Stomach (tissue), 4 donors: Measurements from ENCODE around the gene HBE1.

ENCODE experiments used
- EP300 ChIP-seq: sonication (generic); formaldehyde crosslinking; IDR thresholded peaks from one replicate; pipeline ENCODE4 v1.6.1; 2017; ENCODE audit warnings: antibody characterized with exemption
- POLR2A ChIP-seq, 4 donors: fragments of 450-650 bp; IDR thresholded peaks; one replicate each; pipeline ENCODE4 v1.6.1; 2016; ENCODE audit warnings: antibody characterized with exemption in 4 of 4, control low read depth in 2 of 4, mild to moderate bottlenecking in 1 of 4, moderate library complexity in 1 of 4
- POLR2AphosphoS5 ChIP-seq, 3 donors: sonication (generic); formaldehyde crosslinking; IDR thresholded peaks; one replicate each; pipeline ENCODE4 v1.6.1; 2016; ENCODE audit warnings: antibody characterized with exemption in 3 of 3

GRCh38 chr11:5274395-5274794 is 4.7 kb upstream of the HBE1 start:
- TF ChIP-seq EP300 (no peak), POLR2AphosphoS5 (IDR thresholded peaks at IDR 0.05) (no peak), POLR2A (IDR thresholded peaks at IDR 0.05) (no peak)
